ENCODE measurements around the gene GOLGA6L9. TPM values are rescaled to one million over a fixed set of nuclear protein-coding genes. Genes with fewer than 3 reads are reported as not detected.
A peak's percentile ranks its signal among the peaks of the same experiment; 100 is the strongest.
"Not testable (repeated sequence)": the region's sequence is repeated elsewhere in the genome, so short reads cannot be mapped to it uniquely, and the experiment has no call there.

The GOLGA6L9 gene
- total RNA-seq, 1 donor from 2014 or later, result 2.4 TPM

GRCh38 chr15:82398785-82399184, 30.8 kb upstream of the GOLGA6L9 start:
- peaks cover 29% of the 10 kb centered on the region for H3K4me1 Mint-ChIP-seq (ENCODE audit: low read depth)
- no peak for DNase-seq (ENCODE audit: low spot score)
- H3K4me3 Mint-ChIP-seq (ENCODE audit: unreplicated experiment), result no peak overlapping the region
- TF ChIP-seq CTCF (IDR thresholded peaks at IDR 0.05), result no peak
- H3K9me3 Mint-ChIP-seq (ENCODE audit: low read depth), result peaks cover 4% of the 10 kb centered on the region
- no peak overlapping the region for H3K27ac Mint-ChIP-seq (ENCODE audit: unreplicated experiment)
- peaks cover 3% of the 10 kb centered on the region for H3K36me3 Mint-ChIP-seq (ENCODE audit: low read depth)
- H3K27me3 Mint-ChIP-seq (ENCODE audit: low read depth), result no peaks in the 10 kb centered on the region

- not testable (repeated sequence) for H3K36me3 Mint-ChIP-seq (ENCODE audit: low read depth); H3K9me3 Mint-ChIP-seq (ENCODE audit: low read depth)
- peaks cover 26% of the 10 kb centered on the region for H3K4me1 Mint-ChIP-seq (ENCODE audit: low read depth)
Measured at GRCh38 chr15:82399366-82400103, 30.1 kb upstream of the GOLGA6L9 start.

GRCh38 chr15:82401918-82402317, 27.7 kb upstream of the GOLGA6L9 start:
- not testable (repeated sequence) for H3K4me1 Mint-ChIP-seq (ENCODE audit: low read depth); H3K27ac Mint-ChIP-seq (ENCODE audit: unreplicated experiment); H3K9me3 Mint-ChIP-seq (ENCODE audit: low read depth); H3K4me3 Mint-ChIP-seq (ENCODE audit: unreplicated experiment); DNase-seq (ENCODE audit: low spot score); H3K27me3 Mint-ChIP-seq (ENCODE audit: low read depth); H3K36me3 Mint-ChIP-seq (ENCODE audit: low read depth)

More at GRCh38 chr15:82399366-82400103, 30.1 kb upstream of the GOLGA6L9 start:
- H3K27ac Mint-ChIP-seq (ENCODE audit: unreplicated experiment); H3K27me3 Mint-ChIP-seq (ENCODE audit: low read depth); DNase-seq (ENCODE audit: low spot score); H3K4me3 Mint-ChIP-seq (ENCODE audit: unreplicated experiment): not testable (repeated sequence)

GRCh38 chr15:82402341-82402740, 27.3 kb upstream of the GOLGA6L9 start:
- not testable (repeated sequence) for H3K27ac Mint-ChIP-seq (ENCODE audit: unreplicated experiment); H3K4me1 Mint-ChIP-seq (ENCODE audit: low read depth); DNase-seq (ENCODE audit: low spot score); H3K4me3 Mint-ChIP-seq (ENCODE audit: unreplicated experiment); H3K9me3 Mint-ChIP-seq (ENCODE audit: low read depth); H3K27me3 Mint-ChIP-seq (ENCODE audit: low read depth); H3K36me3 Mint-ChIP-seq (ENCODE audit: low read depth)

- not testable (repeated sequence) for H3K4me1 Mint-ChIP-seq (ENCODE audit: low read depth); DNase-seq (ENCODE audit: low spot score); H3K4me3 Mint-ChIP-seq (ENCODE audit: unreplicated experiment); H3K9me3 Mint-ChIP-seq (ENCODE audit: low read depth); H3K27ac Mint-ChIP-seq (ENCODE audit: unreplicated experiment); H3K36me3 Mint-ChIP-seq (ENCODE audit: low read depth); H3K27me3 Mint-ChIP-seq (ENCODE audit: low read depth)
Measured at GRCh38 chr15:82406211-82406610, 23.4 kb upstream of the GOLGA6L9 start.

- H3K9me3 Mint-ChIP-seq (ENCODE audit: low read depth); H3K36me3 Mint-ChIP-seq (ENCODE audit: low read depth); H3K27me3 Mint-ChIP-seq (ENCODE audit: low read depth); H3K27ac Mint-ChIP-seq (ENCODE audit: unreplicated experiment); DNase-seq (ENCODE audit: low spot score); H3K4me3 Mint-ChIP-seq (ENCODE audit: unreplicated experiment): not testable (repeated sequence)
- peaks cover 20% of the 10 kb centered on the region for H3K4me1 Mint-ChIP-seq (ENCODE audit: low read depth)
Measured at GRCh38 chr15:82410306-82410705, 19.3 kb upstream of the GOLGA6L9 start.

- DNase-seq (ENCODE audit: low spot score); H3K27me3 Mint-ChIP-seq (ENCODE audit: low read depth); H3K4me3 Mint-ChIP-seq (ENCODE audit: unreplicated experiment); H3K36me3 Mint-ChIP-seq (ENCODE audit: low read depth); H3K27ac Mint-ChIP-seq (ENCODE audit: unreplicated experiment); H3K9me3 Mint-ChIP-seq (ENCODE audit: low read depth): not testable (repeated sequence)
- H3K4me1 Mint-ChIP-seq (ENCODE audit: low read depth), result peaks cover 28% of the 10 kb centered on the region
Measured at GRCh38 chr15:82411595-82411994, 18.0 kb upstream of the GOLGA6L9 start.

- not testable (repeated sequence) for H3K36me3 Mint-ChIP-seq (ENCODE audit: low read depth); H3K27me3 Mint-ChIP-seq (ENCODE audit: low read depth); H3K9me3 Mint-ChIP-seq (ENCODE audit: low read depth); H3K4me3 Mint-ChIP-seq (ENCODE audit: unreplicated experiment); DNase-seq (ENCODE audit: low spot score)
- Mint-ChIP-seq H3K27ac (ENCODE audit: unreplicated experiment) (peak overlapping the region; percentile 46), H3K4me1 (ENCODE audit: low read depth) (peaks cover 28% of the 10 kb centered on the region)
- TF ChIP-seq CTCF (IDR thresholded peaks at IDR 0.05), result peak; percentile 49
Measured at GRCh38 chr15:82414525-82415191, 15.0 kb upstream of the GOLGA6L9 start.

- not testable (repeated sequence) for DNase-seq (ENCODE audit: low spot score); H3K9me3 Mint-ChIP-seq (ENCODE audit: low read depth); H3K4me3 Mint-ChIP-seq (ENCODE audit: unreplicated experiment); H3K4me1 Mint-ChIP-seq (ENCODE audit: low read depth); H3K27me3 Mint-ChIP-seq (ENCODE audit: low read depth); H3K36me3 Mint-ChIP-seq (ENCODE audit: low read depth)
- peak overlapping the region; percentile 66 for H3K27ac Mint-ChIP-seq (ENCODE audit: unreplicated experiment)
Measured at GRCh38 chr15:82420516-82420915, 9.1 kb upstream of the GOLGA6L9 start.

GRCh38 chr15:82420966-82421365, 8.7 kb upstream of the GOLGA6L9 start:
- H3K4me3 Mint-ChIP-seq (ENCODE audit: unreplicated experiment); H3K27ac Mint-ChIP-seq (ENCODE audit: unreplicated experiment); H3K36me3 Mint-ChIP-seq (ENCODE audit: low read depth); DNase-seq (ENCODE audit: low spot score); H3K4me1 Mint-ChIP-seq (ENCODE audit: low read depth); H3K27me3 Mint-ChIP-seq (ENCODE audit: low read depth); H3K9me3 Mint-ChIP-seq (ENCODE audit: low read depth): not testable (repeated sequence)

- not testable (repeated sequence) for H3K4me1 Mint-ChIP-seq (ENCODE audit: low read depth); H3K9me3 Mint-ChIP-seq (ENCODE audit: low read depth); H3K4me3 Mint-ChIP-seq (ENCODE audit: unreplicated experiment); H3K27ac Mint-ChIP-seq (ENCODE audit: unreplicated experiment); DNase-seq (ENCODE audit: low spot score); H3K27me3 Mint-ChIP-seq (ENCODE audit: low read depth); H3K36me3 Mint-ChIP-seq (ENCODE audit: low read depth)
Measured at GRCh38 chr15:82427117-82427516, 2.5 kb upstream of the GOLGA6L9 start.
